Rectal smooth muscle tissue (tissue), 1 donor: ENCODE measurements around the gene FOXP1.

Experiments
- H3K27ac ChIP-seq: one replicate; pipeline ENCODE4 v1.7.0; 2013; ENCODE audit warnings: low read depth, low read length, inconsistent platforms
- H3K27me3 ChIP-seq: one replicate; pipeline ENCODE4 v1.7.0; 2013; ENCODE audit warnings: low read length; ENCODE audit not compliant: control insufficient read depth, insufficient read depth
- H3K36me3 ChIP-seq: one replicate; pipeline ENCODE4 v1.7.0; 2013; ENCODE audit warnings: low read length; ENCODE audit not compliant: control insufficient read depth, insufficient read depth
- H3K4me1 ChIP-seq: one replicate; pipeline ENCODE4 v1.7.0; 2013; ENCODE audit warnings: low read length; ENCODE audit not compliant: control insufficient read depth, insufficient read depth
- H3K4me3 ChIP-seq: one replicate; pipeline ENCODE4 v1.7.0; 2013; ENCODE audit warnings: low read length
- H3K9ac ChIP-seq: one replicate; pipeline ENCODE4 v1.7.0; 2013; ENCODE audit warnings: low read length

FOXP1 gene

DNA sequence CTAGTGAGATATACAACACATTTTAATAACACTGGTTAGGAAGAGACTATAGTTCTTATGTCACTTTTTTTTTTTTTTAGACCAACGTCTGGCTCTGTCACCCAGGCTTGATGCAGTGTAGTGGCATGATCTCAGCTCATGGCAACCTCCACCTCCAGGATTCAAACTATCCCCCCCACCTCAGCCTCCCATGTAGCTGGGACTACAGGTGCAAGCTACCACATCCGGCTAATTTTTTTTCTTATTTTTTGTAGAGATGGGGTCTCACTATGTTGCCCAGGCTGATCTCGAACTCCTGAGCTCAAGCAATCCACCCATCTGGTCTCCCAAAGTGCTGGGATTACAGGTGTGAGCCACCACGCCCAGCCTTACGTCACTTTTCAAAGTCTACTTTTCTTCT is 100.8 kb downstream of the FOXP1 start:
- no peaks in the 10 kb centered on the region for H3K4me1 ChIP-seq
- H3K27ac ChIP-seq = no peak overlapping the region
- H3K4me3 ChIP-seq = no peak overlapping the region
- no peaks in the 10 kb centered on the region for H3K36me3 ChIP-seq
- no peak overlapping the region for H3K9ac ChIP-seq
- no peaks in the 10 kb centered on the region for H3K27me3 ChIP-seq

DNA sequence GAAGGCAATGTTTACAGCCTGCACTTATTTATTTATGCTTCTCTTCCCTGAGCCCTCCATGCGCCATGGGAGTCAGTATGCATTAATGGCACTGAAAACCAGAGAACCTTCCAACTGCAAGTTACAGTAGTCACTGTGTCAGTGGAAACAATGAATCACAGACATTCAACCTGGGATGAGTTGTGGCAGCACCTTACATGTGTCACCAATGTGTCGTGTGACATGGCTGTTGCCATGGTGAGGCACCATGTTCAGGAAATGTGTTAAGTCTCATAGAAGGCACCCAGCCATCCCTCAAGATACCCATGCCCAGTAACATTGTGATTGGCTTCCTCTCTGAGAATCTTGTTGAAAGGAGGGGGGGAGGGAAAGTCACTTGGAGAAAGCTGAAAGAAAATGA is 105.0 kb downstream of the FOXP1 start:
- Histone ChIP-seq H3K4me3 (no peak overlapping the region), H3K27me3 (no peaks in the 10 kb centered on the region), H3K9ac (no peak overlapping the region), H3K36me3 (no peaks in the 10 kb centered on the region), H3K4me1 (no peaks in the 10 kb centered on the region), H3K27ac (no peak overlapping the region)

DNA sequence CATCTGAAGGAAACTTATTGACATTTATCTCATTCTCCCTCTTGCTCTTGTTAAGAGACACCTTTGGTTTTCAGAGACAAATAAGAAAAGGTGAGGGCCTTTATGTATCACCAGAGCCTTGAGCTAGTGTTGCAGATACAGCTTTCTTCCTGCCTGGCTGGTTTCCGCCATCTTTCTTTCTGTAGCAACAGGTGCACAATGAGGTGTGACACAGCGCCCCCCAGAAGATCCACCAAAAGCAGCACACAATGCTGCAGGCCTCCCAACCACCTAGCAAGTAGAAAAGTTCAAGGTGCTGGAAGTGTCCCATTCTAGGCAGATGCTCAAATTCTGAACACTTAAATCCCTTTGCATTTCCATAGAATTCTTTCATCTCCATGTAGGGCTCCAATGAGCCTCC is 106.6 kb downstream of the FOXP1 start:
- H3K27me3 ChIP-seq = no peaks in the 10 kb centered on the region
- H3K9ac ChIP-seq = no peak overlapping the region
- H3K4me1 ChIP-seq = no peaks in the 10 kb centered on the region
- no peak overlapping the region for H3K4me3 ChIP-seq
- no peaks in the 10 kb centered on the region for H3K36me3 ChIP-seq
- no peak overlapping the region for H3K27ac ChIP-seq

DNA sequence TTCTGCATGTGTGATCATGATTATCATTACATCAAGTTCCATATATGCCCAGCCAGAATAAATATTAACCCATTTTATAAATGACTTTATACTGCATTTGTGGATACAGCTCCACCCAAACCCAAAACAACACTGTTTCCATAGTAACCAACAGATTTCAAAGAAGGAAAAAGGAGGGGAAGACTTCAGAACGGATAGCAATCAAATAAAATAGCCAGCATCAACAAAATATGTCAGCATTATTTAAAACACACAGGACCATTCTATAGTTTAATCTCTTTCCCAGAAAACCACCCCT is 114.4 kb downstream of the FOXP1 start:
- Histone ChIP-seq H3K4me3 (no peak overlapping the region), H3K27ac (no peak overlapping the region), H3K36me3 (no peaks in the 10 kb centered on the region), H3K4me1 (no peaks in the 10 kb centered on the region), H3K9ac (no peak overlapping the region), H3K27me3 (no peaks in the 10 kb centered on the region)

GRCh38 chr3:71468311-71469137 is 115.0 kb downstream of the FOXP1 start:
- no peak overlapping the region for H3K9ac ChIP-seq
- H3K36me3 ChIP-seq = no peaks in the 10 kb centered on the region
- no peaks in the 10 kb centered on the region for H3K27me3 ChIP-seq
- H3K4me1 ChIP-seq = no peaks in the 10 kb centered on the region
- H3K4me3 ChIP-seq = no peak overlapping the region
- no peak overlapping the region for H3K27ac ChIP-seq

DNA sequence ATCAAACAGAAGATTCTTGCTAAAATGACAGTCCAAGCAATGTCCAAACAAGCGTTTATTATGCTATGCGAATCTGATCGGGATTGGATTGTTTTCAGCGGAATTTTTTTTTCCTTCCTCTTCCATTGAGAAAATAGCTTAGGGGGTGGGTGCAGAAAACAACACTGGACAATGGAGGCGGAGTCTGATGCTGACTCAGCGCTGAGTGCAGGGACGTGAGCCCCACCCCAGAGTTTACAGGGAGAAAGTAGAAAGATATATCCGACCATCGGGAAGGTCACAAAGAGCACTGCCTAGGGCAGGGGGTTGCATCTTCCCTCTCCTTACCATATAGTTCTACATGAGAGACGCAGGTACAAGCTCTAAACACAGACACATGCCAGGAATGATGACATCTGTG is 117.0 kb downstream of the FOXP1 start:
- H3K27ac ChIP-seq = no peak overlapping the region
- no peaks in the 10 kb centered on the region for H3K27me3 ChIP-seq
- no peaks in the 10 kb centered on the region for H3K36me3 ChIP-seq
- H3K9ac ChIP-seq = no peak overlapping the region
- no peak overlapping the region for H3K4me3 ChIP-seq
- H3K4me1 ChIP-seq = no peaks in the 10 kb centered on the region

GRCh38 chr3:71465371-71466036 is 118.0 kb downstream of the FOXP1 start:
- no peak overlapping the region for H3K9ac ChIP-seq
- H3K27me3 ChIP-seq = no peaks in the 10 kb centered on the region
- no peak overlapping the region for H3K4me3 ChIP-seq
- no peak overlapping the region for H3K27ac ChIP-seq
- H3K4me1 ChIP-seq = no peaks in the 10 kb centered on the region
- H3K36me3 ChIP-seq = no peaks in the 10 kb centered on the region

GRCh38 chr3:71464613-71465012 is 118.9 kb downstream of the FOXP1 start:
- no peak overlapping the region for H3K9ac ChIP-seq
- H3K27me3 ChIP-seq = no peaks in the 10 kb centered on the region
- H3K27ac ChIP-seq = no peak overlapping the region
- no peaks in the 10 kb centered on the region for H3K36me3 ChIP-seq
- no peak overlapping the region for H3K4me3 ChIP-seq
- no peaks in the 10 kb centered on the region for H3K4me1 ChIP-seq

- Histone ChIP-seq H3K36me3 (no peaks in the 10 kb centered on the region), H3K4me1 (no peaks in the 10 kb centered on the region), H3K4me3 (no peak overlapping the region), H3K9ac (no peak overlapping the region), H3K27ac (no peak overlapping the region), H3K27me3 (no peaks in the 10 kb centered on the region)
Observed at GRCh38 chr3:71463617-71464016, 119.9 kb downstream of the FOXP1 start.

- H3K27me3 ChIP-seq = no peaks in the 10 kb centered on the region
- H3K4me1 ChIP-seq = no peaks in the 10 kb centered on the region
- no peaks in the 10 kb centered on the region for H3K36me3 ChIP-seq
- H3K27ac ChIP-seq = no peak overlapping the region
- no peak overlapping the region for H3K4me3 ChIP-seq
- H3K9ac ChIP-seq = no peak overlapping the region
Observed at GRCh38 chr3:71462586-71462985, 120.9 kb downstream of the FOXP1 start.

- Histone ChIP-seq H3K4me1 (no peaks in the 10 kb centered on the region), H3K36me3 (no peaks in the 10 kb centered on the region), H3K27me3 (no peaks in the 10 kb centered on the region), H3K27ac (no peak overlapping the region), H3K9ac (no peak overlapping the region), H3K4me3 (no peak overlapping the region)
Observed at GRCh38 chr3:71461749-71462483, 121.6 kb downstream of the FOXP1 start.

GRCh38 chr3:71461114-71461513 is 122.4 kb downstream of the FOXP1 start:
- H3K36me3 ChIP-seq = no peaks in the 10 kb centered on the region
- peaks cover 5% of the 10 kb centered on the region for H3K4me1 ChIP-seq
- H3K27ac ChIP-seq = no peak overlapping the region
- no peak overlapping the region for H3K9ac ChIP-seq
- H3K27me3 ChIP-seq = no peaks in the 10 kb centered on the region
- H3K4me3 ChIP-seq = no peak overlapping the region
